Body of pancreas (tissue), 4 donors: ENCODE measurements around the gene ZNF695. TPM values are rescaled to one million over a fixed set of nuclear protein-coding genes. Genes with fewer than 3 reads are reported as not detected.
A peak's percentile ranks its signal among the peaks of the same experiment; 100 is the strongest.

Experiments
- ATAC-seq: fragments of 150-250 bp; one replicate; pipeline ENCODE4 v1.9.1; 2016
- DNase-seq, 4 donors: peaks; one replicate each; pipeline ENCODE4 v3.0.0-alpha.2; 2019
- H3K27ac ChIP-seq, 4 donors: fragments of 200-600 bp; sonication (generic); 1 replicate in 3 of 4; 2 replicates in 1 of 4; pipeline versions ENCODE4 v1.5.1 to v1.6.1; 2016 to 2019; ENCODE audit warnings: mild to moderate bottlenecking in 1 of 4, mixed read lengths in 1 of 4, moderate library complexity in 1 of 4
- H3K27me3 ChIP-seq, 2 donors: fragments of 200-600 bp; sonication (generic); one replicate each; pipeline ENCODE4 v1.6.0; 2016; ENCODE audit warnings: mild to moderate bottlenecking in 1 of 2
- H3K36me3 ChIP-seq, 2 donors: fragments of 200-600 bp; sonication (generic); replicated peaks in 1 of 2; 2 replicates each; pipeline ENCODE4 v1.5.1; 2016; ENCODE audit warnings: low read depth in 2 of 2; ENCODE audit not compliant: insufficient read depth in 1 of 2
- H3K4me1 ChIP-seq: fragments of 200-600 bp; sonication (generic); one replicate; pipeline ENCODE4 v1.6.0; 2016
- H3K4me3 ChIP-seq, 2 donors: fragments of 200-600 bp; sonication (generic); 1 replicate in 1 of 2; 2 replicates in 1 of 2; pipeline ENCODE4 v1.5.1; 2016 to 2019
- H3K9me3 ChIP-seq, 3 donors: fragments of 200-600 bp; sonication (generic); 1 replicate in 2 of 3; 2 replicates in 1 of 3; pipeline ENCODE4 v1.5.1; 2016
- POLR2A ChIP-seq, 3 donors: fragments of 450-650 bp; IDR thresholded peaks; one replicate each; pipeline ENCODE4 v1.6.1; 2016; ENCODE audit warnings: antibody characterized with exemption in 3 of 3, mild to moderate bottlenecking in 2 of 3
- WGBS, 2 donors: methylation state at CpG; one replicate each; pipeline ENCODE4 v1.1.5; 2017; 5-methylcytosine and 5-hydroxymethylcytosine counted together
- intact Hi-C: fragments of 100-400 bp; cut with DNase I; formaldehyde crosslinking; loops from one replicate; pipeline ENCODE4 v1.15.1; 2023
- total RNA-seq, 2 donors: library from RNA; depleted of rRNA; stranded (reverse); fragments of >200 nt; gene quantifications; one replicate each; pipeline ENCODE4 v1.1.0, GENCODE V29; 2016
- TF ChIP-seq, protein P1 (sequence below), 7 experiments: fragments of 450-650 bp in 4 of 7; fragments of 200-600 bp in 3 of 7; sonication (generic) in 3 of 7; IDR thresholded peaks; one replicate each; pipeline ENCODE4 v1.5.1; 2016 to 2019; ENCODE audit warnings: antibody characterized with exemption in 7 of 7

ZNF695 gene
- total RNA-seq, 2 donors from 2014 or later: not detected

DNA sequence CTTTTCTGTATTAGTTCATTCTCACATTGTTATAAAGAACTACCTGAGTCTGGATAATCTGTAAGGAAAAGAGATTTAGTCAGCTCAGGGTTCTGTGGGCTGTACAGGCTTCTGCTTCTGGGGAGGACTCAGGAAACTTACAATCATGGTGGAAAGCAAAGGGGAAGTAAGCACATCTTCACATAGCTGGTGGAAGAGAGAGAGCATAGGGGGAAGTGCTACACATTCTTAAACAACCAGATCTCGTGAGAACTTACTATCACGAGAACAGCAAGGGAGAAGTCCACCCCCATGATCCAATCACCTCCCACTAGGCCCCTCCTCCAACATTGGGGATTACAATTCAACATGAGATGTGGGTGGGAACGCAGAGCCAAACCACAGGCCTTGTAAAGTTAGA lies 38.2 kb downstream of the ZNF695 start:
- TF ChIP-seq, protein P1, sequence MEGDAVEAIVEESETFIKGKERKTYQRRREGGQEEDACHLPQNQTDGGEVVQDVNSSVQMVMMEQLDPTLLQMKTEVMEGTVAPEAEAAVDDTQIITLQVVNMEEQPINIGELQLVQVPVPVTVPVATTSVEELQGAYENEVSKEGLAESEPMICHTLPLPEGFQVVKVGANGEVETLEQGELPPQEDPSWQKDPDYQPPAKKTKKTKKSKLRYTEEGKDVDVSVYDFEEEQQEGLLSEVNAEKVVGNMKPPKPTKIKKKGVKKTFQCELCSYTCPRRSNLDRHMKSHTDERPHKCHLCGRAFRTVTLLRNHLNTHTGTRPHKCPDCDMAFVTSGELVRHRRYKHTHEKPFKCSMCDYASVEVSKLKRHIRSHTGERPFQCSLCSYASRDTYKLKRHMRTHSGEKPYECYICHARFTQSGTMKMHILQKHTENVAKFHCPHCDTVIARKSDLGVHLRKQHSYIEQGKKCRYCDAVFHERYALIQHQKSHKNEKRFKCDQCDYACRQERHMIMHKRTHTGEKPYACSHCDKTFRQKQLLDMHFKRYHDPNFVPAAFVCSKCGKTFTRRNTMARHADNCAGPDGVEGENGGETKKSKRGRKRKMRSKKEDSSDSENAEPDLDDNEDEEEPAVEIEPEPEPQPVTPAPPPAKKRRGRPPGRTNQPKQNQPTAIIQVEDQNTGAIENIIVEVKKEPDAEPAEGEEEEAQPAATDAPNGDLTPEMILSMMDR (IDR thresholded peaks at IDR 0.05): no peak
- TF ChIP-seq POLR2A (IDR thresholded peaks at IDR 0.05): no peak
- no peaks in the 10 kb centered on the region for H3K9me3 ChIP-seq
- DNase-seq (no peak), ATAC-seq (no peak)
- H3K4me1 ChIP-seq: no peaks in the 10 kb centered on the region
- H3K27me3 ChIP-seq: no peaks in the 10 kb centered on the region
- no peak overlapping the region for H3K27ac ChIP-seq
- H3K36me3 ChIP-seq: no peaks in the 10 kb centered on the region
- intact Hi-C loops: no loop called here
- 73 to 84% methylated on average over 3 of the region's 3 CpGs for WGBS, 2 donors
- H3K4me3 ChIP-seq: no peak overlapping the region

DNA sequence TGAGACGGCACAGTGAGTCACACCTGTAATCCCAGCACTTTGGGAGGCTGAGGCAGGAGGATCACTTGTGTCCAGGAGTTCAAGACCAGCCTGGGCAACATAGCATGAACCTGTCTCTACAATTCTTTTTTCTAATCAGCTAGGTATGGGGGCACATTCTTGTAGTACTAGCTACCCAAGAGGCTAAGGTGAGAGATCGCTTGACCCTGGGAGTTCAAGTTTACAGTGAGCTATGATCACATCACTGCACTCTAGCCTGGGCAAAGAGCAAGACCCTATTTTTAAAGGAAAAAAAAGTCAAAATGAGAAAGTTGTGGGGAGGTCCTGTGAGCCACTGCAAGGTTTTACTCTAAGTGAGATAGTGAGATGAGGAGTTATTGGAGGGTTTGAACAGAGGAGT lies 41.4 kb downstream of the ZNF695 start:
- no peak for ATAC-seq
- H3K27me3 ChIP-seq: no peaks in the 10 kb centered on the region
- DNase-seq: no peak
- H3K9me3 ChIP-seq: no peaks in the 10 kb centered on the region
- no peak overlapping the region for H3K27ac ChIP-seq
- no peaks in the 10 kb centered on the region for H3K36me3 ChIP-seq
- intact Hi-C loops: no loop called here
- no peaks in the 10 kb centered on the region for H3K4me1 ChIP-seq
- 89 to 93% methylated on average over 2 of the region's 2 CpGs for WGBS, 2 donors
- H3K4me3 ChIP-seq: no peak overlapping the region
- no peak for TF ChIP-seq POLR2A (IDR thresholded peaks at IDR 0.05)
- TF ChIP-seq, protein P1 (IDR thresholded peaks at IDR 0.05): no peak

GRCh38 chr1:246959944-246960693 lies 47.7 kb downstream of the ZNF695 start:
- no peak for DNase-seq

DNA sequence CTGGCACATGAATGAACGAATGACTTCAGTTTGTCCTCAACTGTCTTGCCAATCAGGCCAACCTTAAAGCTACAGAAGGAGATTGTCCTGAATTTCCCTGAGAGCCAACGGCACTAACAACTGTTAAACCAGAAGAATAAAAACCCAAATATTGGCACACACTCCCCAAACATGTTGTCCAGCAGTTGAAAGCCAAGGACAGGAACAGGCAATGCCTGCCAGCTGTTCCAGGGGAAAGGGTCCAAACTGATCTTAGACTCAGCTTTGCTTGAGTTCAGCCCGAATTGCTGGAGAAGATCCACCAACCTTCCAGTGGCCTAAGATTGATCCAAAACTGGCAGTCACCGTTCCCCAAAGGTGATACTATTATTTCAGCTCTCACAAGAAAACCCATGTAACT lies 53.7 kb downstream of the ZNF695 start:
- H3K4me3 ChIP-seq: no peak overlapping the region
- H3K9me3 ChIP-seq: no peaks in the 10 kb centered on the region
- TF ChIP-seq, protein P1 (IDR thresholded peaks at IDR 0.05): no peak
- TF ChIP-seq POLR2A (IDR thresholded peaks at IDR 0.05): no peak
- DNase-seq (peak in 2 of 4 donors; percentile 6 to 24), ATAC-seq (no peak)
- H3K27me3 ChIP-seq: no peaks in the 10 kb centered on the region
- intact Hi-C loops: no loop called here
- H3K27ac ChIP-seq: no peak overlapping the region
- no peaks in the 10 kb centered on the region for H3K36me3 ChIP-seq
- H3K4me1 ChIP-seq: peaks cover 4% of the 10 kb centered on the region
- WGBS, 2 donors: 51 to 62% methylated on average over 4 of the region's 4 CpGs

More at GRCh38 chr1:246959944-246960693, 47.7 kb downstream of the ZNF695 start:
- H3K36me3 ChIP-seq: no peaks in the 10 kb centered on the region
- no peak overlapping the region for H3K4me3 ChIP-seq
- H3K4me1 ChIP-seq: no peaks in the 10 kb centered on the region
- WGBS, 2 donors: 19 to 38% methylated on average over 1 of the region's 1 CpG
- H3K9me3 ChIP-seq: no peaks in the 10 kb centered on the region
- peak overlapping the region in 1 of 4 donors; percentile 57 for H3K27ac ChIP-seq
- TF ChIP-seq, protein P1 (IDR thresholded peaks at IDR 0.05): no peak
- TF ChIP-seq POLR2A (IDR thresholded peaks at IDR 0.05): no peak
- intact Hi-C loops: no loop called here
- no peaks in the 10 kb centered on the region for H3K27me3 ChIP-seq
- ATAC-seq: no peak

DNA sequence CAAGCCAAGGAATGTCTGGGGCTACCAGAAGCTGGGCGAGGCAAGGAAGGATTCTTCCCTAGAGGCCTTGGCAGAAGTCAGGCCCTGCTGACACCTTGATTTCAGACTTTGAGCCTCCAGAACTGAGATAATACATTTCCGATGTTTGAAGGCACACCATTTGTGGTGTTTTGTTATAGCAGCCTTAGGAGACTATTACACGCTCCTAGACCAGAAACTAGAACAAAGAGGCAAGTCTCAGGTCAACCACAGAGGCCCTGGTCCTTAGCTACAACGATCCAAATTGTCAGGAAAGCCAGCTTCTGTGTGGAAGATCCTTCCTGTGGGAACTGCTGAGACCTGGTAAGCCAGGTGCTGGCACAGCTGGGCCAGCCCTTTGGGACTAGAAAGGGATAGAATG lies 56.4 kb downstream of the ZNF695 start:
- no peak for DNase-seq
- Histone ChIP-seq H3K4me1 (peaks cover 4% of the 10 kb centered on the region), H3K9me3 (no peaks in the 10 kb centered on the region), H3K27me3 (no peaks in the 10 kb centered on the region), H3K27ac (no peak overlapping the region), H3K4me3 (no peak overlapping the region), H3K36me3 (no peaks in the 10 kb centered on the region)
- TF ChIP-seq, protein P1 (IDR thresholded peaks at IDR 0.05): no peak
- no peak for TF ChIP-seq POLR2A (IDR thresholded peaks at IDR 0.05)
- ATAC-seq: no peak
- intact Hi-C loops: no loop called here
- WGBS, 2 donors: 79 to 91% methylated on average over 4 of the region's 4 CpGs
